NCI-H2196 (cell line): ENCODE measurements around the gene IRF4.
A peak's percentile ranks its signal among the peaks of the same experiment; 100 is the strongest.

Source experiments
- DNase-seq: peaks from one replicate; lab custom pipeline; 2025; ENCODE audit not compliant: unreplicated experiment; lab: John Stamatoyannopoulos, UW

The IRF4 gene

DNA sequence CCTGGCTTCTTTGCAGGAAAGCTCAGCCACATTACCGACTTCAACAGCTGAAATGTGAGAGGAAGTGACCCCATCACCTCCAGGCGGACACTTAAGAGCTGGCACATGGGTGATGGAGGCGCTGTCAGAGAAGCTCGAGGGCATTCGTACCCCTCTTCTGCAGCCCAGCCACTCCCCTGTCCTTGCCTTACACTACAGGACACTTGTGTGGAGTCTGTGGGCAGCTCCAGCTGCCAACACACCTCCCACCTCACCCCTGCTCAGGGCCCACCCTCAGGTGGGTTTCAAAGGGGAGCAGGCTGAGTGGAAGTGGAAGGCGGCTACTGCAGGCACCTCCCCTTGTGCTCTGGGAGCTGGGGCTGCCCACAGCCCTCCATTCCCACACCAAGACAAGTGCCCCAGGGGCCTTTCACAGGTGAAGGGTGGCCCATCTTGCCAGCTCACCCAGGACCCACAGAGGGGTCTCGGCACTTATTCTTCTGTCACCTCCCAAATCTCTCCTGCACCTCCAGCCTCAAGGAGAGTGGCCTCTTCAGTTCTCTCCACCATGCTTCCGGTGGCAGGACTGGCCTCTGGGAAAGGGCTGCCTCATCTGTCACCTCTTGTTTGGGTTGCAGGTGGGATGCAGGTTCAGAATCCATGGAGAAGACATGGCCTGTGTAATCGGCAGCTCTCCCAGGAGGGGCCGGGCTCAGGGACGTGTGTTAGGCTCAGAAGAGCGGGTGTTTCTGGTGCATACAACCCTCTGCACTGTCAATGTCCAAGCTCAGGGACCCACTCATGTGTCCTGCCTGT is 49.8 kb downstream of the IRF4 start:
- DNase-seq: no peak

- no peak for DNase-seq
Measured at GRCh38 chr6:443621-444159, 52.1 kb downstream of the IRF4 start.

GRCh38 chr6:444653-445275 is 53.2 kb downstream of the IRF4 start:
- DNase-seq: no peak

DNA sequence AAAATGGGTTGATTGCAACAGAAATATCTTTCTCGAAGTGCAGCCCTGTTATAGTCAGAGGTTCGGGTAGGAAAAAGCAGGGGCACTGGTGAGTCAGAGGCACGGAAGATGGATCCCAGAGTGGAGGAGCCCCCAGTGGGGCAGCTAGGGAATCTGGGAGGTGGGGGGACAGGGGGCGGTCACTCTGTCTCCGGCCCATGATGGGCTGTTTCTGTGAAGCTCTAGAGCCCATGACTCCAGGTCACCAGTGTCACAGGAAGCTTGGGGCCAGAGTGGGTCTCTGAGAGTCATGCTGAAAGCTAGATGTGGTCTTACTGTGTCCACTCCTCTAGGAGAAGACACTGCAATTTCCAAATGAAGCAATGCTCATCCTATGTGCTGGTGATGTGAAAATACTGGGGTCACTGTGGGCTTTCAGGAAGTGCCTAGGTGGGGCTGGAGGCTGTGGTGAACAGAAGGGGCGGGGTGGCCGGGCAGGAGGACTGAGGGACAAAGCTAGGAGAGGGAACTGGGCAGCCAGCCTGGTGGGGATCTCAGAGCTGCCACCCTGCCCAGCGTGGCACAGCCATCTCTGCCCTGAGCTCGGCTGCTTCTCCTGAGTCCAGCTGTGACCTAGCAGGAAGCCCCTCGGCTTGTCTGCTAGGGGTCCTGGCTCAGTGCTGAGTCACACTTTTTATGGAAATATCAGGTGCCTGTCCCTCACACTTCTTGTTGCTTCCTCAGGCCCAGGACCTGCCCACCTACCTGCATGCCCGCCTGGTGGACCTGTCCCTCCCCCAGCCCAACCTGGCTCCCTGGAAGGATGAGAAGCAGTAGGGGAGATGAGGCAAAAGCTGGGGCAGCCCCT is 54.2 kb downstream of the IRF4 start:
- no peak for DNase-seq

DNA sequence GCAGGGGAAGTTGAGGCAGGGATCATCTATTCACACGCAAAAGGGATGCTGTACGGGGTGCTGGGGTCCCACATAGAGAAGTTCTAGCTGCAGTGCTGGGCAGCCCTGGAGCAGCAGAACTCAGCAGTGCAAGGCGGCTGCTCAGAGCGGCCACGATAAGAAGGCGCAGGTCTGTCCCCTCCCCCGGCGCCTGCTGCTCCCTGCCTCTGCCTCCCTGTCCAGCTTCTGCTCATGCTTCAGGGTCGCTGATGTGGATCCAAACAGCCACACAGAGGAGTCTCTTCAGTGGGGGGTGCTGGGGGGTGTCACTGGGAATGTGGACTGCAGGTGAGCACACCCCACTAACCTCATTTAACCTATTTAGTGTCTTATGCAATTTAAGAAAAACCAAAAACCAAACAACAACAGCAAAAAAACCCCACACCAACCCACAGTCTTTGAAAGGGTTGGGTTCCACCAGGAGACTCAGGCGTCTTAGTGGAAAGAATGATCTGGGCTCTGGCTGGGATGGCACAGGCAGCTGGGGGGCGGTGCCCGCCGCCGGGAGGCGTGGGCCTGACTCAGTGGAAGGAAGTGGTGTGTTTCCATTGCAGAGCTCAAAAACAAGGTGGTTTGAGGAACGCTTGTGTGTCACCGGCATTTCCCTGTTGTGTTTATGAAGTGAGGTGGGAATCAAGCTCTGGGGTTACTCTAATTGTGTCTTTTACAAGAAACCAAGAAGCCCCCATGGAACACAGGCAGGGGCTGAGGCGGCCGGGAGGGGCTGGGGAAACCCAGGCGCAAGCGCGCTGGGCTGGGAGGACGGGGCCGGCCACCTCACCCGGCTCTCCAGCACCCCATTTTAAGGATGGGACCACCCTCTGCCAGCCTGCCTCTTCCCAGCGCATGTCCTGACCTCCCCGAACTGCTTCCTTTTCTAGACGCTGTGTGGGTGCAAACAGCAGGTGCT is 55.1 kb downstream of the IRF4 start:
- DNase-seq: no peak

GRCh38 chr6:447381-448165 is 56.0 kb downstream of the IRF4 start:
- DNase-seq: no peak

- no peak for DNase-seq
Measured at GRCh38 chr6:448296-449056, 56.9 kb downstream of the IRF4 start.

DNA sequence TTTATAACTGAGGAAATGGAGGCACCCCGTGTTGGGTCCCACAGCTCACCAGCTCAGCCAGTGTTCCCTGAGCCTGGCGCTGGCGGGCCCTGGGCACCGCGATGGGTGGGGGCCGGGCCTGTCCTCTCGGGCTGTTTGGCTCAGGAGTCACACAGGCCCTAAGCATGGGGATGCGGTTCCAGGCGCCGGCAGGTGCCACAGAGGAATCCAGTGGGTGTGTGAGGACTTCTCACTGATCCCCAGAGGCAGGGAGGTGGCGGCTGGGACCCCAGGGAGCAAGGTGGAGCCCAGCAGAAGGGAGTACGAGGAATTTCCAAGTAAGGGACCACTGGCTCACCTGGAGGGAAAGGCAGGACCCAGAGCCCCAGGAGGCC is 57.5 kb downstream of the IRF4 start:
- no peak for DNase-seq

DNA sequence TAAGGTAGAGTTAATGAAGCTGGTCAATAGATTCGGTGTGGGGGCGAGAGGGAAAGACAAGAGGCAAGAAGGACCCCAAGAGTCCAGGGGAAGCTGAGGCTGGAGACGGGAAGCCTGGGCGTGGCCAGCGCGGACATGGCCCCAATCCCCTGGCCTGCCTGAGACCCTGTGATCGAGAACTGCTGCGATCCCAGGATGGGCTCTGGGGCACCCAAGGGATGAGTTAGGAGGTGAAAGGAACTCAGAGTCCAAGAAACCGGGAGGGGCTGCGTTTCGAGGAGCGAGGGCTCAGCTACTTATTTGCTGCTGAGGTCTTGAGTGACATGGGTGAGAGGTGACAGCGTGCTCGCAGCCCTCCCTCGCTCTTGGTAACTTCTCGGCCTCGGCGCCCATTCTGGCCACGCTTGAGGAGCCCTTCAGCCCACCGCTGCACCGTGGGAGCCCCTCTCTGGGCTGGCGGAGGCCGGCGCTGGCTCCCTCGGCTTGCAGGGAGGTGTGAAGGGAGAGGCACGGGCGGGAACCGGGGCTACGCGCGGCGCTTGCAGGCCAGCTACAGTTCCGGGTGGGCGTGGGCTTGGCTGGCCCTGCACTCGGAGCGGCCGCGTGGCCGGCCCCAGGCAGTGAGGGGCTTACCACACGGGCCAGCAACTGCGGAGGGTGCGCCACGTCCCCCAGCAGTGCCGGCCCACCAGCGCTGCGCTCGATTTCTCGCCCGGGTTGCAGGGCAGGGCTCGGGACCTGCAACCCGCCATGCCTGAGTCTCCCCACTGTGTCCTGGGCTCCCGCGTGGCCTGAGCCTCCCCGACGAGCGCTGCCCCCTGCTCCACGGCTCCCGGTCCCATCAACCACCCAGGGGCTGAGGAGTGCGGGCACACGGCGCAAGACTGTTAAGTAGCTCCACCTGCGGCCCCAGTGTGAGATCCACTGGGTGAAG is 58.2 kb downstream of the IRF4 start:
- no peak for DNase-seq

DNA sequence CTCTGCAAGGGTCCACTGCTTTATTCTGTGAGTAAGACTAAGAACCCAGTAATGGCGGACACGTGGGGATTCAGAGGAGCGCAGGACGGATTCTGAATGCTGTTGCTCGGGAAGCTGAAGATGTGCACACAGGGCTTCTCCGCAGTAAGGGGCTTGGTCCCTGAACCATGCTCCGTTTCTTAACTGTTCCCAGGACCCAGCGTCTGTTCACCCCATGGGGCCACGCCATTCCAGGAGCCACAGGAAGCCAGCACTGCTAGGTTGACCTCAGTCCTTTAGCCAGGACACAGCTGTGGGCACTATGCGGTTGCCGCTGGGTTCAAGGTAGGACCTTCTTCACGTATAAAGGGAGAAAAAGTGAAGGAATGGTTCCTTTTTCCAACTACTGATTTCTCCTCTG is 59.8 kb downstream of the IRF4 start:
- DNase-seq: no peak

DNA sequence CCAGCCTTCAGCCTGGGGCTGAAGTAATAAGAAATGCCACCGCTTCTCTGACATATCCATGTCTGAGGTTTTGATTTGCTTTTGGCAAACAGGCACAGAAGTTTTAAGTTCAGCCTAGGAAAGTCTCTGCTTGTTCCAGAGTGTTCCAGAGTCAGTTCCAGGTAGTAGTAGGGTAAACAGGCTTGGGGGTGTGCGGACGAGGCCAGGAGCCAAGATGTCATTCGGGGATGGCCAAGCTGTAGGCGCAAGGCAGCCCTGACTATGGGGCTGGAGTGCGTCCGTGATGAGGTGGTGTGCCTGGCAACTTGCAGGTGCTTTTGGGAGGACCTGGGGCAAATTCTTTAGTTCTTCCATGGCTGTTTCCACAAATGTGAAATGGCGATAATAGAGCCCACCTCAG is 60.3 kb downstream of the IRF4 start:
- DNase-seq: no peak

- DNase-seq: peak; percentile 16
Measured at GRCh38 chr6:452301-453067, 60.9 kb downstream of the IRF4 start.

- no peak for DNase-seq
Measured at GRCh38 chr6:453152-453551, 61.6 kb downstream of the IRF4 start.

DNA sequence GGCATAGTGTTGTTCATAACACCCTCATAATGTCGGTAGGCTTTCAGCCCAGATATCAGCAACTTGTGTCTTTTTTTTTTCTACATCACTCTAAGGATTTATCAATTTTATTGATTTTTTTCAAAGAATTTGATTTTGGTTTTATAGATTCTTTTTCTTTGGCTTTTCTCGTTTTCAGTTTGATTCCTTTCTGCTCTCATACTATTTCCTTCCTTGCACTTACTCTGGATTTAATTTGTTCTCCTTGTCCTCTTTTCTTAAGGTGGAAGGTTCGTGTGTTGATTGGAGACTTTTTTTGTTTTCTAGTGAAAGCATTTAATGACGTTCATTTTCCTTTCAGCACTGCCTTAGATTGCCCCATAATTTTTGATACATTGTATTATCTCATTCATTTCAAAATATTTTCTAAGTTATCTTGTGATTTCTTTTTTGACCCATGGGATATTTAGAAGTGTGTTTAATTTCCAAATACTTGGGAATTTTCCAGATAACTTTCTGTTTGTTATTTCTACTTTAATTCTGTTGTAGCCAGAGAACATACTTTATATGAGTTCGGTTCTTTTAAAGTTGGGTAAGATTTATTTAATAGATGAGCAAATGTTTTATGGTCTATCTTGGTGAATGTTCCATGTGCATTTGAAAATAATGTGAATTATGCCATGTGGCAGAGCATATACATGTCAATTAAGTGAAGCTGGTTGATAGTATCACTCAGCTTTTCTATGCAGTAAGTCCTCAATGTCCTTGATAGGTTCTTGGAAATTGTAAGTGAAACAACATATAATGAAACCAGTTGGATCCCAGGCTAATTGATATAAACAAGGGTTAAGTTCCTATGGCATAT is 62.8 kb downstream of the IRF4 start:
- no peak for DNase-seq

- no peak for DNase-seq
Measured at GRCh38 chr6:455006-455585, 63.5 kb downstream of the IRF4 start.

GRCh38 chr6:455835-456234 is 64.3 kb downstream of the IRF4 start:
- DNase-seq: no peak
